ENCODE results near the gene DENND1B. TPM values are rescaled to one million over a fixed set of nuclear protein-coding genes. Genes with fewer than 3 reads are reported as not detected.

DENND1B gene
- total RNA-seq, 2 experiments from 2014 or later = 22.3 to 23.9 TPM

GRCh38 chr1:197686231-197686630, 89.0 kb downstream of the DENND1B start:
- H3K4me1 Mint-ChIP-seq = peaks cover 7% of the 10 kb centered on the region
- CTCF ChIA-PET = no interaction called here
- no peak overlapping the region for H3K4me3 Mint-ChIP-seq
- H3K9me3 Mint-ChIP-seq = peaks cover 13% of the 10 kb centered on the region
- no peaks in the 10 kb centered on the region for H3K27me3 Mint-ChIP-seq
- DNase-seq = no peak
- no peak overlapping the region for H3K27ac Mint-ChIP-seq
- POLR2A ChIA-PET = no interaction called here
- H3K36me3 Mint-ChIP-seq (ENCODE audit: low read depth) = peaks cover 27% of the 10 kb centered on the region

- H3K27me3 Mint-ChIP-seq = no peaks in the 10 kb centered on the region
- H3K27ac Mint-ChIP-seq = no peak overlapping the region
- H3K36me3 Mint-ChIP-seq (ENCODE audit: low read depth) = peaks cover 23% of the 10 kb centered on the region
- no peak overlapping the region for H3K4me3 Mint-ChIP-seq
- peaks cover 13% of the 10 kb centered on the region for H3K9me3 Mint-ChIP-seq
- ChIA-PET POLR2A (no interaction called here), CTCF (no interaction called here)
- peaks cover 7% of the 10 kb centered on the region for H3K4me1 Mint-ChIP-seq
- no peak for DNase-seq
Observed at GRCh38 chr1:197685785-197686184, 89.5 kb downstream of the DENND1B start.

GRCh38 chr1:197683895-197684553, 91.3 kb downstream of the DENND1B start:
- Mint-ChIP-seq H3K4me3 (no peak overlapping the region), H3K9me3 (peaks cover 10% of the 10 kb centered on the region), H3K27ac (no peak overlapping the region), H3K4me1 (peaks cover 7% of the 10 kb centered on the region), H3K27me3 (no peaks in the 10 kb centered on the region), H3K36me3 (ENCODE audit: low read depth) (peaks cover 10% of the 10 kb centered on the region)
- DNase-seq = no peak
- POLR2A ChIA-PET = no interaction called here
- CTCF ChIA-PET = interaction anchor here (0.8 kb wide), 1 partner anchor 29 kb away, joined by 3 read pairs; no protein-coding TSS in a partner anchor

- Mint-ChIP-seq H3K4me3 (no peak overlapping the region), H3K36me3 (ENCODE audit: low read depth) (peaks cover 4% of the 10 kb centered on the region), H3K27me3 (no peaks in the 10 kb centered on the region), H3K9me3 (peaks cover 2% of the 10 kb centered on the region), H3K4me1 (peaks cover 7% of the 10 kb centered on the region), H3K27ac (no peak overlapping the region)
- CTCF ChIA-PET = no interaction called here
- no peak for DNase-seq
- POLR2A ChIA-PET = no interaction called here
Observed at GRCh38 chr1:197683280-197683679, 92.0 kb downstream of the DENND1B start.

- Mint-ChIP-seq H3K9me3 (no peaks in the 10 kb centered on the region), H3K27me3 (no peaks in the 10 kb centered on the region), H3K4me3 (no peak overlapping the region), H3K4me1 (peaks cover 2% of the 10 kb centered on the region), H3K36me3 (ENCODE audit: low read depth) (no peaks in the 10 kb centered on the region), H3K27ac (no peak overlapping the region)
- CTCF ChIA-PET = no interaction called here
- DNase-seq = no peak
- POLR2A ChIA-PET = no interaction called here
Observed at GRCh38 chr1:197680311-197680710, 95.0 kb downstream of the DENND1B start.

GRCh38 chr1:197677752-197678295, 97.5 kb downstream of the DENND1B start:
- POLR2A ChIA-PET = no interaction called here

GRCh38 chr1:197677313-197677712, 98.0 kb downstream of the DENND1B start:
- Mint-ChIP-seq H3K36me3 (ENCODE audit: low read depth) (no peaks in the 10 kb centered on the region), H3K27me3 (no peaks in the 10 kb centered on the region), H3K9me3 (no peaks in the 10 kb centered on the region), H3K27ac (no peak overlapping the region), H3K4me1 (peaks cover 2% of the 10 kb centered on the region), H3K4me3 (no peak overlapping the region)
- DNase-seq = no peak
- ChIA-PET POLR2A (no interaction called here), CTCF (no interaction called here)

More at GRCh38 chr1:197677752-197678295, 97.5 kb downstream of the DENND1B start:
- DNase-seq = no peak
- Mint-ChIP-seq H3K36me3 (ENCODE audit: low read depth) (no peaks in the 10 kb centered on the region), H3K27ac (no peak overlapping the region), H3K4me1 (peaks cover 2% of the 10 kb centered on the region), H3K27me3 (no peaks in the 10 kb centered on the region), H3K4me3 (no peak overlapping the region), H3K9me3 (no peaks in the 10 kb centered on the region)
- CTCF ChIA-PET = no interaction called here

- Mint-ChIP-seq H3K9me3 (no peaks in the 10 kb centered on the region), H3K4me1 (no peaks in the 10 kb centered on the region), H3K4me3 (no peak overlapping the region), H3K36me3 (ENCODE audit: low read depth) (no peaks in the 10 kb centered on the region), H3K27ac (no peak overlapping the region), H3K27me3 (no peaks in the 10 kb centered on the region)
- DNase-seq = no peak
- ChIA-PET CTCF (no interaction called here), POLR2A (no interaction called here)
Observed at GRCh38 chr1:197675583-197676208, 99.6 kb downstream of the DENND1B start.

- no peak for DNase-seq
- Mint-ChIP-seq H3K4me3 (no peak overlapping the region), H3K4me1 (no peaks in the 10 kb centered on the region), H3K27ac (no peak overlapping the region), H3K27me3 (no peaks in the 10 kb centered on the region), H3K36me3 (ENCODE audit: low read depth) (no peaks in the 10 kb centered on the region), H3K9me3 (no peaks in the 10 kb centered on the region)
- POLR2A ChIA-PET = no interaction called here
- CTCF ChIA-PET = no interaction called here
Observed at GRCh38 chr1:197674286-197674685, 101.0 kb downstream of the DENND1B start.

- no peak overlapping the region for H3K27ac Mint-ChIP-seq
- no peaks in the 10 kb centered on the region for H3K9me3 Mint-ChIP-seq
- DNase-seq = no peak
- H3K4me1 Mint-ChIP-seq = no peaks in the 10 kb centered on the region
- ChIA-PET CTCF (no interaction called here), POLR2A (no interaction called here)
- H3K36me3 Mint-ChIP-seq (ENCODE audit: low read depth) = no peaks in the 10 kb centered on the region
- H3K27me3 Mint-ChIP-seq = no peaks in the 10 kb centered on the region
- H3K4me3 Mint-ChIP-seq = no peak overlapping the region
Observed at GRCh38 chr1:197673292-197673691, 102.0 kb downstream of the DENND1B start.

GRCh38 chr1:197672347-197672746, 102.9 kb downstream of the DENND1B start:
- Mint-ChIP-seq H3K36me3 (ENCODE audit: low read depth) (no peaks in the 10 kb centered on the region), H3K27ac (no peak overlapping the region), H3K9me3 (no peaks in the 10 kb centered on the region), H3K4me1 (no peaks in the 10 kb centered on the region), H3K27me3 (no peaks in the 10 kb centered on the region), H3K4me3 (no peak overlapping the region)
- POLR2A ChIA-PET = no interaction called here
- CTCF ChIA-PET = no interaction called here
- DNase-seq = no peak

- ChIA-PET CTCF (no interaction called here), POLR2A (no interaction called here)
- Mint-ChIP-seq H3K4me3 (no peak overlapping the region), H3K36me3 (ENCODE audit: low read depth) (no peaks in the 10 kb centered on the region), H3K27me3 (no peaks in the 10 kb centered on the region), H3K9me3 (no peaks in the 10 kb centered on the region), H3K27ac (no peak overlapping the region), H3K4me1 (no peaks in the 10 kb centered on the region)
- DNase-seq = no peak
Observed at GRCh38 chr1:197671920-197672319, 103.4 kb downstream of the DENND1B start.

- CTCF ChIA-PET = no interaction called here
- Mint-ChIP-seq H3K4me1 (no peaks in the 10 kb centered on the region), H3K36me3 (ENCODE audit: low read depth) (no peaks in the 10 kb centered on the region), H3K4me3 (no peak overlapping the region), H3K27ac (no peak overlapping the region), H3K27me3 (no peaks in the 10 kb centered on the region), H3K9me3 (no peaks in the 10 kb centered on the region)
- no peak for DNase-seq
- POLR2A ChIA-PET = no interaction called here
Observed at GRCh38 chr1:197671140-197671539, 104.1 kb downstream of the DENND1B start.

- no peak for DNase-seq
- Mint-ChIP-seq H3K27me3 (no peaks in the 10 kb centered on the region), H3K36me3 (ENCODE audit: low read depth) (no peaks in the 10 kb centered on the region), H3K27ac (no peak overlapping the region), H3K4me1 (no peaks in the 10 kb centered on the region), H3K9me3 (no peaks in the 10 kb centered on the region), H3K4me3 (no peak overlapping the region)
- POLR2A ChIA-PET = no interaction called here
- CTCF ChIA-PET = no interaction called here
Observed at GRCh38 chr1:197666769-197667285, 108.5 kb downstream of the DENND1B start.

Measured in activated CD4-positive, alpha-beta T cell treated with anti-CD3 and anti-CD28 coated beads, Interleukin-2, amount 10 ng/mL, durations not matched to agents 7 days and 5 days (primary cell).